ENCODE results near the gene DDRGK1.
A peak's percentile ranks its signal among the peaks of the same experiment; 100 is the strongest.
"Not testable (repeated sequence)": the region's sequence is repeated elsewhere in the genome, so short reads cannot be mapped to it uniquely, and the experiment has no call there.

DDRGK1 gene

GRCh38 chr20:3233991-3234498, 29.6 kb upstream of the DDRGK1 start:
- DNase-seq, result no peak

GRCh38 chr20:3233131-3233990, 28.9 kb upstream of the DDRGK1 start:
- no peak for DNase-seq

- no peak for DNase-seq
These were observed 27.6 kb upstream of the DDRGK1 start for GRCh38 chr20:3231889-3232588.

- DNase-seq, result no peak
These were observed 26.6 kb upstream of the DDRGK1 start for GRCh38 chr20:3231116-3231515.

GRCh38 chr20:3229798-3230197, 25.3 kb upstream of the DDRGK1 start:
- no peak for DNase-seq

GRCh38 chr20:3229158-3229557, 24.7 kb upstream of the DDRGK1 start:
- DNase-seq, result no peak

GRCh38 chr20:3228750-3229032, 24.2 kb upstream of the DDRGK1 start:
- DNase-seq, result no peak

- no peak for DNase-seq
These were observed 23.7 kb upstream of the DDRGK1 start for GRCh38 chr20:3227936-3228749.

GRCh38 chr20:3227506-3227905, 23.0 kb upstream of the DDRGK1 start:
- no peak for DNase-seq

- DNase-seq, result no peak
These were observed 22.4 kb upstream of the DDRGK1 start for GRCh38 chr20:3226864-3227263.

- DNase-seq, result no peak
These were observed 21.6 kb upstream of the DDRGK1 start for GRCh38 chr20:3226093-3226492.

- DNase-seq, result no peak
These were observed 20.4 kb upstream of the DDRGK1 start for GRCh38 chr20:3224681-3225421.

GRCh38 chr20:3223994-3224680, 19.7 kb upstream of the DDRGK1 start:
- no peak for DNase-seq

GRCh38 chr20:3223651-3223993, 19.1 kb upstream of the DDRGK1 start:
- no peak for DNase-seq

GRCh38 chr20:3222635-3223600, 18.4 kb upstream of the DDRGK1 start:
- no peak for DNase-seq

- DNase-seq, result no peak
These were observed 17.1 kb upstream of the DDRGK1 start for GRCh38 chr20:3221398-3222226.

- peak; percentile 55 for DNase-seq
These were observed 14.0 kb upstream of the DDRGK1 start for GRCh38 chr20:3218307-3218988.

- DNase-seq, result not testable (repeated sequence)
These were observed 11.0 kb upstream of the DDRGK1 start for GRCh38 chr20:3215359-3215917.

- no peak for DNase-seq
These were observed 8.7 kb upstream of the DDRGK1 start for GRCh38 chr20:3213226-3213625.

Measured in suppressor macrophage treated with lipopolysaccharide for 4 hours (primary cell).